Tibial nerve (tissue), 3 donors: ENCODE data around the gene OPN5.

Experiments
- EP300 ChIP-seq, 2 donors: sonication (generic); formaldehyde crosslinking; IDR thresholded peaks; one replicate each; pipeline ENCODE4 v1.6.1; 2017; ENCODE audit warnings: antibody characterized with exemption in 2 of 2, mild to moderate bottlenecking in 1 of 2
- POLR2A ChIP-seq, 2 donors: fragments of 450-650 bp; IDR thresholded peaks; one replicate each; pipeline ENCODE4 v1.6.1; 2017; ENCODE audit warnings: antibody characterized with exemption in 2 of 2, mild to moderate bottlenecking in 2 of 2, moderate library complexity in 2 of 2

DNA sequence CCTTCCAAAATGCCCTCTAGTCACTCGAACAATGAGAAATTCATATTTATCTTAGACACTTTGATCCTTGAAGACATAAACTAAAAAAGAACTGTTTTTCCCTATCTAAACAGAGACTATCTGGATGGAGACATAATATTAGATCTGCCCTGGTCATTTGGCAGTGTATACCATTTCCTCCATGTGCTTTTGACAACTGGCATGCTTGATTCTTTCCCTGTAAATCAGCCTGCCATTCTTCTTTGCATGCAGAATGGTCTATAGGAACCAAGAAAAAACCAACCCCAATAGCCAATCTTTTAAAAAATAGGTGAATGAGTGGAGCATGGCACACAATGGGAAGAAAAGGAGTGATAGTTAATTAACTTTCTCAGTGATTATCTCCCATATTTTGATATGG, 93.8 kb downstream of the OPN5 start:
- TF ChIP-seq POLR2A (IDR thresholded peaks at IDR 0.05): no peak
- no peak for TF ChIP-seq EP300 (IDR thresholded peaks at IDR 0.05)
